ENCODE measurements around the gene MLKL.

Gene MLKL

DNA sequence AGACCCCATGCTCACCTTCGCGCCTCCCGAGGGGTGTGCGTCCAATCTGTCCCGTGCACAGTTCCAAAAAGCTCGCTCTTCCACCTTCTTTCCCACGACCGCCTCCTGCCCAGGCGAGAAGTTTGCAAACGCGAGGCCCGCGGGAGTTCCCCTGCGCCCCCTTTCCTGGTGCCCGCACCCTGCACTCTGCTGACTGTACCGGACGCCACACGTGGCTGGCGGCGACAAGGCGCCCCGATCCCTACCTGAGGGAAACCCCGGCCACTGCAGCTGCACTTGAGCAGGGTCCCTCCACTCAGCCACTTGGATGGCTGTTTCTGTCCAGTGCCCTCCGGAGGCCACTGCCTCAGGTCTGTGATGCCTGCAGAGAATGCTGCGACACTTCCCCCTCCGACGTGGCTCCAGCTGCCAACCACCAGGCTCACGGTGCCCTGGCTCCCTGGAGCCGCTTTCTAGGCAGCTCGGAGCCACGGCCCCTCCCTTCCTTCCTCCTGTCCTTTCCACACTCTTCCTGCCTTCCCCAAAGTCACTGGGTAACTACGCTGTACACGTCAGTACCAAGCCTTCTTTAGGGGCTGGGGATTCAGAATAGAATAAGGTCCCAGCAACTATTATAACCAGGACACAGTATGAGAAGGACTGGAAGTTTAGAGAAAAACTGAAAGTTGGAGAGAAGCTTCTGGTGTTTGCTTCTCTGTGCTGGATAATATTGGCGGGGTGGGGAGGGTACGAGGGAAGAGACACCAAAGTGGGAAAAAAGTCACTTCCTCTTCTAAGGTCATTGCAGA lies at the start of gene MLKL:
Gene MLKL (minus strand): TSS at position 425 of the 788 bp plus-strand sequence. CDS start 5,105 bp downstream, outside the sequence.
- DNase-seq, result no peak

DNA sequence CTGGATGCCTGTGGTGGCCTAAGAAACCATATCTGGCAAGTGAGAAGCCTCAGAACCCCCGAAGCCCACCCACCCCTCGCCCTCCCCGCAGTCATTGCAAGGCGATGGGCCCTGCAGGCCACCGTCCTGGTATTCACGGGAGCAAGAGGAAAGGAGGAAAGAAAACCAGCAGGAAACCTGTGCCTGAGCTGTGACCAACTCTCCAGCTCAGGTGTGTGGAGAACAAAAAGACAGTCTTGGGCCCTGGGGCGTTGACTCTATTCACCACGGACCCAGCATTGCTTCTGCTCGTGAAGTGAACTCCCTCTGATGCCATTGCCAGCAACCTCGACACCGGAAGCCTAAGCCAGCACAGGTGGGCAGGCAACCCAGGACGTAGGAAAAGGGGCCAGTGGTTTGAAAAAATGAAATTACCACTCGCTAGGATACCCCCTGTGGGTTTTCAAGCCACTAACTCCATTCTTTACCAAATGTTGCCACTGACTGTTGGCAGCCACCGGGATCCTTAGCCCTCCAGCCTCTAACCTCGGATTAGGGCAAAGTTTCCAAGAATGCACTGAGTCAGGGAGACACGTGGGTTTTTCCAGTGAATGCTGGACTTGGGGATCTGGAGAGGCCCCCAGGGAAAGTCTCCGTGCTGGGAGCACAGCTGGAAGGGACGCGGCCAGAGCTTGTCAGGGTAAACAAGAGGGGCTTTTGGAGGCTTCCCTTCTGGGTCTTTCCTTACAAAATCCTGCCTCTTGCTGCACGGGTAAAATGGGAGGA lies 48.8 kb upstream of the MLKL start:
- DNase-seq, result no peak

DNA sequence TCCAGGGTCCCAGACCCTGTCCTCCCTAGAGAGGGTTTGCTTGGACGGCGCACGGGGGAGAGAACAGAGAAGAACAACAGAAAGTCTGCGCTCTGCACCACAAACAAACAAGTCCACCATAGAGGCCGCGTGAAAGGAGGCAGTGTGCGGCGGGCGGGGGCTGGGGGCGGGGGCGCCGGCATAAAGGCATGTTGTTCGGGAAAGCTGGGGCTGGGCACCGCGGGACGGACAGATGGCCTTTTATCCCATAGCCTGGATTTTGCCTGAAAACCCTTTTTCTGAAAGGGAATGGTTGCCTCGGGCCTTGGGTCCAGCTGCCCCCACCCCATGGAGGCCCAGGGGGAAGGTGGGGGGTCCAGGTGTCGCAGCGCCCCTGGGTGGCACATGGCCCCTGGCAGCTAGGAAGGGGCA lies 48.0 kb upstream of the MLKL start:
- no peak for DNase-seq

DNA sequence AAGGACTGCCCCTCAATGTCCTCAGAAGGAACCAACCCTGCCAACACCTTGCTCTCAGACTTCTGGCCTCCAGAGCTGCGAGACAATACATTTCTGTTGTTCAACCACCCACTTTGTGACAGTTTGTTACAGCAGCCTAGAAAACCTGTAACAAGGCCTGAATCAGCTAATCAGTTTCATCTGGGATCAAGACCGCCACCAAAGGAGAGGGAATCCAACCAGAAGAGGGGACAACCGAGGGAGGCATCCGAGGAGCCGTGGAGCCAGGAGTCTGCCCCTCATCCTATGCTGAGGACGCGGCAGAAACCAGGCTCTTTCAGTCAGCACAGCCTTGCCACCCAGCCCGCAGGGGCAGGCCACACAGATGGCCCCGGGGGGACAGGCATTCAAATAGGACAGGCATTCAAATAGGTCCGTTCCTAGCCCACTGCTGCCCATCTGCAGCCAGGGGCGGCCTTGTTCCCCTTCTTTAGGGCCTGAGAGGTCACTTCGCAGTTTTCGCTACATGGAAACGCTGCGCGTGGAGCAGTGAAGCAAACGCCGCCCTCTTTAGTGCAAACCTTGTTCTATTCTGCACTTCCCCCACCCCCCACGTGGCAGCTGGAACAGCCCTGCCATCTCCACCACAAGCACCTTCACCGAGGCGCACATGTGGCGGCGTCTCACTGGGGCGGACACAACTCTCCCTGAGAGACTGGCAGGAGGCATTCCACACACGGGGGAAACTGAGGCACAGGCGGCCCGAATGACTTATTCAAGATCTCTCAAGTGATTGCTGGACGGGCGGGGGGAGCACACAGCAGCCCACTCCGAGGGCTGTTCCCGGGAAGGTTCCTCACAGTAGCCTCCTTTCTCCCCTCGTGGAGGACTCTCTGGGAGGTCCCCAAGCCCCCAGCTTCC lies 47.3 kb upstream of the MLKL start:
- DNase-seq, result no peak

DNA sequence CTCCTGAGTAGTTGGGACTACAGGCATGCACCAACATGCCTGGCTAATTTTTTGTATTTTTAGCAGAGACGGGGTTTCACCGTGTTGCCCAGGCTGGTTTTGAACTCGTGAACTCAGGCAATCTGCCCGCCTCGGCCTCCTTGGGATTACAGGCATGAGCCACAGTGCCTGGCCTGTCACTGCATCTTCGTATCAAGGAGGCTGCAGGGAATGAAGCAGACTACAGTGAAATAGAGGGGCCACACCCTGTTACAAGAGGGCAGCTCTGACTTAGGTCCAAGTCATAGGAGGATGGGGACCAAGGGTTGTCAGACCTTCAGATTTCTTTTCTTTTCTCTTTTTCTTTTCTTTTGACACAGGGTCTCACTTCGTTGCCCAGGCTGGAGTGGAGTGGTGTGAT lies 45.3 kb upstream of the MLKL start:
- DNase-seq, result no peak

DNA sequence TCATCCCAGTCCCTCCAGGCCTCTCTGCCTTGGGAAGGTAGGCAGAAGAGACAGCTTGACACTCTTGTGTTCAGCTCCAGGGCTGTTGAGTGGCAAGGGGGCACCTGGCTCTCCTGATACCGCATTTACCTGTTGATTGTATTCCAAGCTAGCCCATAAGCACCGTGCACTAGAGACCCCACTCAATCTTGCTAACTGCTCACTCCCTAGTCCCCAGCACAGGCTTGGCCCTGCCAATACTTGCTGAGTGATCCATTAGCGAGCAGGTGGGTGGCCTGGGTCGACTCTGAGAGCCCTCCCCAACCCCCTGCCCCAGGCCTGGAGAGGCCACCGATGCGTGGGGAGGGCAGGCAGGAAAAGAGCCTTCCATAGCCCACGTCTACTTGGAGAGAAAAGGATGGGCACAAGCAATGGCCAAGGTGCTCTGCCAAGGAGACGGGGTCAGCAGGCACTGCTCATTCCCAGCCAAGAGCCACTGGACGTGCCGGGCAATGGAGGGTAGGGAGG lies 44.5 kb upstream of the MLKL start:
- no peak for DNase-seq

DNA sequence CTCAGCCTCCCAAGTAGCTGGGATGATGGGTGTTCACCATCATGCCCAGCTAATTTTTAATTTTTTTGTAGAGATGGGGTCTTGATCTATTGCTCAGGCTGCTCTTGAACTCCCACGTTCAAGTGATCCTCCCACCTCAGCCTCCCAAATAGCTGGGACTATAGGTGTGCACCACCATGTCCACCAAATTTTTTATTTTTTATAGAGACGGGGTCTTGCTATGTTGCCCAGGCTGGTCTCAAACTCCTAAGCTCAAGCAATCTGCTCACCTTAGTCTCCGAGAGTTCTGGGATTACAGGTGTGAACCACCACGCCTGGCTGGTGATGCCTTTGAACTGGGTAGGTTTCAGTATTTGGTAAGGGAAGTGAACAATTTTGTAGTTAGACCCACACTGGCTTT lies 43.9 kb upstream of the MLKL start:
- DNase-seq, result no peak

DNA sequence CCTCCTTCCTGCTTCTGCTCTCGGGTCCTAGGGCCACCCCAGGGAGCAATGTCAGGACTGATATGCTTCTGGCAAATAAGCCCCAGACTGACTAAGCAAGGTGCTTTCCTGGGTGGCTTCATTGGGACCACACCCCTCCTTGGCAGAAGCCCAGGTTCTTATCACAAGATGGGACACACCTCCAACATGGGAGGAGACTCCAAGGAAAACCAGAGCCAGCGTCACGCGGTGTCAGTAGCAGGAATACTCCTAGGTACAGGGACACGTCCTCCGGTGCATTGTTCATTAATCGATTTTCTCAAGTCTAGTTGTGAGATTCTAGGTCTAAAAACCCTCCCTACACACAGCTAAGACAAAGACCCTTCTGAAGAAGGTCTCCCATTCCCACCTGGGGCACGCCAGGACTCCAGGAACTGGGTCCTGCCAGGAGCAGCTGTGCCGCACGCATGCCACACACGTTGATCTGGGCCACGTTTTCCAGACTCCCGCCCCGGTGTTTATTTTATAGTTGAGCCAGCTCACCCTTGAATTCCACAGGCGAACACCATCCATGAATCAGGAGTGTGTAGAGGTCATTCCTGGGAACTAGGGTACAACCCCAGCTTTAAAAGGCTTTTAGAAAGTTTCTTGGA lies 43.1 kb upstream of the MLKL start:
- peak; percentile 56 for DNase-seq

DNA sequence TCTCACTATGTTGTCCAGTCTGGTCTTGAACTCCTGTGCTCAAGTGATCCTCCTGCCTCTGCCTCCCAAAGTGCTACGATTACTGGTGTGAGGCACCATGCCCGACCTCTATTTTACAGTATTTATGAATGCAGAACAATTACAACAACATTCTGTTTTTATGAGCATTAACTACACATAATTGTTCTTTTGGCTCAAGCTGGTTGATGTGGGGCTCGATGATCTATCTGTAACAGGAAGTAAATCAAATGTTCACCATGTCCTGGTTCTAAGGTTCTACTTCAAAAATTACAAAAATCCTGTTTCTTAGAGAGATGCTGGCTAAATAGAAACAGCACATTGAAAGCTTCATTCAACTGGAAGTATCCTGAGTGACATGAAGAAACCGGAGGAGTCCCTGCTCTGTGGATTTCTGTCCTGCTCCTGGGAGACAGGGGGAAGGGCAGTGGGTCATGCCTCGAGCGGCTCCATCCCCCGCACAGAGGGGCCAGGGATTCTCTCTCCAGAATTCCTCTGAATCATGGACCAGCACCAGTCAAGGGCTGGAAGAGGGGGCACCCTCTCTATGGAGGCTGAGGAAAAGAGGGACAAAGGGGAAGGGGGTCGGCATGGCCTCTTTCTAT lies 42.5 kb upstream of the MLKL start:
- no peak for DNase-seq

DNA sequence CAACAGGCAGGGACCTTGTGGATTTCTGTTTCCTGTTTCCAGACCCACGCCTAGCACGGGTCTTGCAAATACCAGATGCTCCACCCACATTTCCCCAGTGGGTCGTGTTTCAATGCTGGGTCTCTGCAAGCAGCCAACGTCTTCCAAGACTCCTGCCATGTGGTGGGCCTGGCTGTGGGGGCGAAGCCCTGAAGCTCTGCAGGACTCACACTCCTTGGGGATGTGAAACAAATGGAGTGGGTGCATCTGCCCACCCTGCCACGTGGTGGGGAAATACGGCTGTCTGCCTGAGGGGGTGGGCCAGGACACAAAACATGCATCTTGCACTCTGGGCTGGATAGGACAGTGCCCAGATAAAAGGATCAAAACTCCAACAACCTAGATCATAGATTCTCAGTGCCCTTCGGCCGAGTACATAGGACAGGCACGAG lies 41.4 kb upstream of the MLKL start:
- no peak for DNase-seq

DNA sequence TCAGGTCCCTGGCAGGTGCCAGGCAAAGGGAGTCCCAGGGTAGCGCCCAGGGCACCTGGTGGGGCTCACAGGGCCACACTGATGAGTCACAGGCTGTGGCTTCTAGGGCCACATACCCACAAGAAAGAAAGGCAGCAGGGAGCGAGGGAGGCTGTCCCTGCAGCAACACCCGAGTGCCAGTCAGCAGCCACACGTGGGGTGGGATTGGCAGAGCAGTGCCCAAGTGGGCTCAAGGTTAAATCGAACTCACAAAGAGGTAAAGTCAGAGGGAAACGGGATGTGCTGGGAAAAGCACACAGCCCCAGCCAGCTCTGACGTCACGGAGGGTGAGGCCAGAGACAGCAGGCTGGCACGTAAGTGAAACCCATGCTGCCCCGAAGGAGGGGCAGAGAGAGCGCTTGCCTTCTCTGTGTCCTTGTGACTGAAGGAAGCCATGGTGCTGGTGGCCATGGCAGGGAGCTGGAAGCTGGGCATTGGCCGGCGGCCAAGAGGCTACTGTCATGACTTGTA lies 40.2 kb upstream of the MLKL start:
- DNase-seq, result no peak

DNA sequence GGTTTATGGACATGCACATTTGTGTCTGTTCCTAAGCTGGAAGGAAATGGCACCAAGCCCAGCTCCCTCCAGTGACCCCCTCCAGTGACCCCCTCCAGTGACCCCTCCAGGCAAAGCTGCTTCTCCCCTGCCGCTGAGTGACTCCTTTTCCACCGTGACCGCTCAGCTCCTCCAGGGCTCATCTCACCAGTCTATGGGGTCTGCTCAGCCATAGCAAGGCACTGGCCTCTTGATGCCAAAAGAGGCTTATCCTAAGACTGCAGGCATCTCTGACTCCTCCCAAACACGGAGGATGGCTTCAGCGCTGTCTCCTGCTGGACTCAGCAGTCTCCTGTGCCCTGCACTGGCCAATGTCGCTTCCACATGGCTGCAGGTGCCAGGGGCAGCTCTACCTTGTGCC lies 38.6 kb upstream of the MLKL start:
- DNase-seq, result no peak

DNA sequence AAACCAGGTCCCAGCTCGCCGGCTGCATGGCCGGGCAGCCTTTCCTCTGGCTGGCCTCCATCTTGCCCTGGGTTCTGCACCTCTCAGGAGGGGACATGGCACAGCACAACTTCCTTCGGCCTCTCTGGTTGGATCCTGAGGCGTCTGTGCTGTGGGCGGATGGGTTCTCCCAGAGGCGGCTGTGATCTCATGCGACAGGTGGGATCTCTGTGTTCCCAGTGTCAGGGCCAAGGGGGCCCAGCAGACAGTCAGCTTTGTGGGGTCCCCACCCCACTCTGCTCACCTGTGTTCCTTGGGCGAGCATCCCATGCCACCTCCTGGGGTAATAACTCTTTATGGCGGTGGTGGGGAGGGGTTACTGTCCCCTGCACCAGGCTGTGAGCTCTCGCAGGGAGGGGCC lies 38.2 kb upstream of the MLKL start:
- no peak for DNase-seq

DNA sequence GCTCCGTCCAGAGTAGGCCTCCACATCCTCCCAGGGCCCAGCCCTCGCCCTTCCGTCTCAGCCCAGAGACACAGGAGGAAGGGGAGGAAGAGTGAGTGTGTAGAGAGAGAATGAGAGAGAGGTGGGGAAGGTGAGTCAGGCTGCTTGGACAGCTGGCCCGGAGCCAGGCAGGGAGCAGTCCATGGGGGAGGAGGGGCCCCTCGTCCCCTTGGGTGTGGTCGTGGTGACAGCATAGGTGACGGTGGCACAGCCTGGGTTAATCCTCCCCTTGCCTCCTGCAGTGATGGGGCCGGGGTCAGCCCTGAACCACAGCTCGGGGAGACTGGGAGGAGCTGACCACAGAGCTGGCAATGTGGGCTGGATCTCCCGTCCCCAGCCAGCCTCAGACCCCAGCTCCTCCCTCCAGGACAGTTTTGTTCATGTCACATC lies 37.5 kb upstream of the MLKL start:
- no peak for DNase-seq

DNA sequence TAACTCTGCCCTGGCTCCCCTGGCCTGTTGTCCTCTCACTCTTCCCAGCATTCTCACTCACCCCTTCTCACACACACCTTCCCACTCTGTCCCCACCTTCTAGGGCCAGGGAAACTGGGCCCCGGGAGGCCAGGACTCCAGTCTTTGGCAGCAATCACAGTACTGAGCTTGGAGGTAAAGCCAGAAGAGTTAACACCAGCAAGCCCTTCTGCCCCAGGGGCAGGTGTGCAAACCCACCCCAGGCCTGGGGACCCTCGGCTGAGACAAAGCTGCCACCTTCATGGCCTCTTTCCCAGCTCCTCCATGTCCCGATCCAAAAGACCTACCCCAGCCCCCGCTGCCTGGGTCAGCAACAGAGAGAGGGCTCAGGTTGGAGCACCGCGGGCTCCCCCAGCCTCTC lies 36.9 kb upstream of the MLKL start:
- DNase-seq, result no peak

DNA sequence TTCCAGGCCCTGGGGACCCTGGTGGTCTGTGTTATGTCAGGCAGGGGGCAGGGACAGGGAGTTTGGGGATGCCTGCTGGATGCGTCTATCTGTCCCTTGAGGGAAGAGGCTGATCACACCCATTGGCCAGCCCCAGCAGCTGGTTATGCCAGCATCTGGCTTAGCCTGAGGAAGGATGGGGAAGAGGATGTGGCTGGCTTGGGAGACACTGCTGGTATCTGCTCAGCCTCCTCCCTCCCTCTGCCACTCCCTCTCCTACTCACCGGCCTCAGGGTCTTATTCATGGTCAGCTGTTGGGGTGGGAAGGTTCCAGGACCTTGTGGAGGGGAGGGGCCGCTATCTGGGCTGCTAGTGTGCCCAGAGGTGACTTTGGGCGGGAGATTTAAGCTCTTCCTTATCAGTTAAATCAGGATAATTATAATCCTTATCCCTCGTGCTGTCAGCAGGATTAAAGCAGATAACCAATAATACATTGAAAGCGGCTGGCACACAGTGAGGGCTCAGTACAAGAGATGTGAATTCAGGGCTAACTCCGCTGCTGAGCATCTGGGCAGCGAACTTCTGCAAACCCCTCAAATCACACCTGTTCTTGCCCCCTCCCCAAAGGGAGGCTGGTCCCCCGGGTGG lies 36.0 kb upstream of the MLKL start:
- DNase-seq, result no peak

DNA sequence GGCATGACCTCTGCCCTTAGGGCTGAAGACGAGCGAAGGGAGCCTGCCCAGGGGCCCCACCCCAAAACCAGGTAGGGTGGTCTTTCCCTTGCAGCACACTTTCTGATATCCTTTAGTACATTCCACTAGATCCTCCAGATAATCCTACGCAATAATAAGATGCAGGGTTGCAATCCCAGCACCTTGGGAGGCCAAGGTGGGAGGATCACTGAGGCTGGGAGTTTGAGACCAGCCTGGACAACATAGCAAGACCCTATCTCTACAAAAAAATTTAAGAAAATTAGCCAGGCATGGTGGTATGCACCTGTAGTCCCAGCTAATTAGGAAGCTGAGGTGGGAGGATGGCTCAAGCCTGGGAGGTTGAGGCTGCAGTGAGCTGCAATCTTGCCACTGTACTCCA lies 34.9 kb upstream of the MLKL start:
- no peak for DNase-seq

DNA sequence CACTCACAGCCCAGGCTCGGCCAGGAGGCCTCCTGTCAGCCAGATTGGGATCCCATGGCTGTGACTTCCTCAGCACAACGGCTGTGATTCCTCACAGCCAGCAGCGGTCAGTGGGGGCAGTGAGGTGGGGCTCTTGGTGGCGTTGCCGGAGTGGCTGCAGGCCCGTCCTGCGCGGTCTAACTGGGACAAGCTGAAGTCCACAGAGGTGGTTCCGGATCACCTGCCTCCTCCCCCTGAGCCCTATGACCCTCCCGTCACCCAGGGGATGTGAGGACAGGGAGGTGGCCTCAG lies 34.4 kb upstream of the MLKL start:
- DNase-seq, result no peak

DNA sequence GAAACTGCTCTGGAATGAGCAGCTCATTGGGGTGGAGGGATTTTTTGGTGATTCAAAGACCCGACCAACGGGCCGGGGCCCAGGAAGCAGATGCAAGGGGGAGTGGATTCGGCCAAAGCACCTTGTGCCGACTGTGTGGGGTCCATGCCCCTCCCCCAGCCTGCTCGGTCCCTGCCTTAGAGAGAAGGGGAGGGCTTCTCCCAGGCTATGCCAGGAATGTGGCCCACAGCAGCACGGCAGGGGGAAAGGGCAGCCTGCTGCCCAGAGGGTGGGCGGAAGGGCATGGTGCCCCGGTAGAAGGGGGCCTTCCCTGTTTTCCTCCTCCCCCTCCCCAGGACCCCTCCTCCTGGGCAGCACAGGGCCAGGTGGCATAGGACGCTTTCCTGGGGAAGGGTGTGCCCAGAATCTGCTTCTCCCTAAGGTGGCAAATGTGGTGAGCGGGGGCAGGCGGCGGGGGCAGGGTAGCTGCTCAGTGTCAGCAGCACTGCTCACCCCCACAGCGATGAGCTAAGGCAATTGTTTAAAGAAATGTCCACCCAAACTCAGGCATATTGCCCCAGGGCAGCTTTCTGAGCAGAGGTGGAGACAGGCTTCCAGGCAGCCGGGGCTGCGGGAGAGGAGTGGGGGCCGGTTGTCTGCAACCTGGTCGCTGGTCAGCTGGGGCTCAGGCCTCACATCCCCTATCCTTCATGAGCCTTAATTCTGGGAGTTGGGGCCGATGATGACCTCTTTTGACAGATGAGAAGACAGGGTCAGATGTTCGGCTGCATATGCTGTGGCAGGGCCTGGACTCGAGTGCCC lies 33.9 kb upstream of the MLKL start:
- DNase-seq, result no peak

DNA sequence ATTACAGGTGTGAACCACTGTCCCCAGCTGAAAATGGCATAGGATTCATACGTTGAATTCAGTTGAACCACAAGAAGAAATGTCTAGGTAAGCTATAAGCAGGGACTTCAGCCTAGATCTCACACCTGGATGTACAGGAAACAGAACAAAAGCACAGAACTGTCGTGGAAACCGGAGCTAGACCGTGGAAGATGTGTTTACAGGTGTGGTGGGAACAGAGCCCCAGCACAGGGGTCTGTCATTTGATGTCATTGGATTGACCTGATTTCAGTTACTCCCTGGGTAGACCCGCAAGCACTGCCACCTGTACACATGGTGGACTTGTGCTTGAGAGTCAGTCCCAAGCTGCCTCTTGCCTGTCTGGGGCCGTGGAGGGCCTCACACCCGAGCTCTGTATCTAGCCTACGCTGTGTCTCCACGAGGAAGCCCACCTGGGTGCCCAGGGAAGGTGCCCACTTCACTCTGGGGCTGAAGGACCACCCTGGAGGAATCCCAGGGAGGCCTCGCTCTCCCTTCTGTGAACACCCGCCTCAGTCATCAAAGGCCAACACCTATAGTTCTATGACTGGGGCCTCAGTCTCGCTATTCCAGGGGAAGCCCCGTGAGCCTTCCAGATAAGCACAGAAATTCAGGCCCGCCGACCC lies 32.2 kb upstream of the MLKL start:
- DNase-seq, result no peak
